ENCODE data around the gene ZDHHC20. TPM values are rescaled to one million over a fixed set of nuclear protein-coding genes. Genes with fewer than 3 reads are reported as not detected.
A peak's percentile ranks its signal among the peaks of the same experiment; 100 is the strongest.
"Not testable (repeated sequence)": the region's sequence is repeated elsewhere in the genome, so short reads cannot be mapped to it uniquely, and the experiment has no call there.

ZDHHC20 gene
- total RNA-seq, 1 experiment from 2014 or later, result 49.2 TPM

- Histone ChIP-seq H3K9me3 (peaks cover 11% of the 10 kb centered on the region; the same call in 1 of the 2 replicates), H3K36me3 (no peaks in the 10 kb centered on the region), H3K4me3 (no peak overlapping the region), H3K27me3 (no peaks in the 10 kb centered on the region)
- no peak for DNase-seq
These were observed 5.6 kb downstream of the ZDHHC20 start for GRCh38 chr13:21453387-21454081.

DNA sequence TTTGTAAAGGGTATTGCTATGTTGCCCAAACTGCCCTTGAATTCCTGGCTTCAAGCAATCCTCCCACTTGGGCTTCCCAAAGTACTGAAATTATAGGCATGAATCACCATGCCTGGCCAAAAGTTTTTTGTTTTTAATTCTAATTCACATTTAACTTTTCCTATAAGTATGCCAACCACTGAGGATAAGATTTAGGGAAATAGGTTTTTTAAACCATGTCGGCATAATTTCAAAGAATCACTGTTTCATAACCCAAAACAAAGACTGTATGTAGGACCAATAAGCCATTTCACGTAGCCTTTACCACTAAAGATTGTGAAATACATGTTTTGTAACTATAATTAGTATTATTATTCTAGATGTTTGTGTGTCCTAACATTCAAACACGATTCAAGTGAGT is 8.2 kb downstream of the ZDHHC20 start:
- no peaks in the 10 kb centered on the region for H3K36me3 ChIP-seq
- no peak for DNase-seq
- H3K27me3 ChIP-seq, result no peaks in the 10 kb centered on the region
- H3K9me3 ChIP-seq, result peaks cover 11% of the 10 kb centered on the region; the same call in 1 of the 2 replicates
- H3K4me3 ChIP-seq, result no peak overlapping the region

DNA sequence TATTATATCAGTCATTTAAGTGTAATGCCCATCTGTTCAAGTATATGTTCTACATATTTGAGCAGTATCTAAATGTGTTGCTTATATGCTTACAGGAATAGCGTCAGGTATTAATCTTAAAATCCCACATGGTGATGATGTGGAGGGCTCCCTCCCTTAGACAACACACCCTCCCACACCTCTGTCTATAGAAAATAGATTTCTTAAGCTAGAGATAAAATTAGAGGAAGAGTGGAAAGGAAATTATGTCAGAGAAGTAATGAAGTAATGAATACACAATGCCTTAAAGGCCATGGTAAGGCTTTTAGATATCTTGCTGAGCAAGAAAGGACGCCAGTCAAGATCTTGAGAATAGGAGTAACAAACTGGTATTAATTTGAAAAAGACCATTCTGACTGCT is 12.4 kb downstream of the ZDHHC20 start:
- H3K4me3 ChIP-seq, result no peak overlapping the region
- H3K9me3 ChIP-seq, result no peaks in the 10 kb centered on the region
- no peaks in the 10 kb centered on the region for H3K36me3 ChIP-seq
- no peak for DNase-seq
- no peaks in the 10 kb centered on the region for H3K27me3 ChIP-seq

GRCh38 chr13:21445759-21446158 is 13.3 kb downstream of the ZDHHC20 start:
- no peak for DNase-seq
- no peak overlapping the region for H3K4me3 ChIP-seq
- H3K9me3 ChIP-seq, result no peaks in the 10 kb centered on the region
- no peaks in the 10 kb centered on the region for H3K27me3 ChIP-seq
- no peaks in the 10 kb centered on the region for H3K36me3 ChIP-seq

DNA sequence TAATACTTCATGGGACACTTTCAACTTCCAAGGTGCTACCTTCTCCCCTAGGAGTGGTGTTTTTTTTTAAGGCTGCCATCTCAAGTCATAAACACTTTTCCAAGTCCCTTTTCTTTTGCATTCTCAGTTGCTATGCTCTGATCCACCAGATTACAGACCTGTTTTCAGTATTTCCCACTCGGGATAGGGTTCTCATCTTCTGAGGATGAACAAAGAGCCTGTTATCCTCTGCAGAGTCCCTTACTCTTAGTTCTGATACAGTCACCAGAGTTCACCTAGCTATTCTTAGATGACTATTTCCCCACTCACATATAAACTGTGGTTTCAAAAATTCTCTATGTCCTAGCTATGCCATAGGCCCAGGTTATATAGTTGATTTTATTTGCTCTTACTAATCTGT is 15.9 kb downstream of the ZDHHC20 start:
- no peak for DNase-seq
- H3K27me3 ChIP-seq, result no peaks in the 10 kb centered on the region
- no peaks in the 10 kb centered on the region for H3K36me3 ChIP-seq
- peaks cover 4% of the 10 kb centered on the region for H3K9me3 ChIP-seq
- no peak overlapping the region for H3K4me3 ChIP-seq

- H3K9me3 ChIP-seq, result peaks cover 10% of the 10 kb centered on the region
- H3K4me3 ChIP-seq, result no peak overlapping the region
- H3K36me3 ChIP-seq, result no peaks in the 10 kb centered on the region; the same call in none of the 2 replicates
- no peaks in the 10 kb centered on the region for H3K27me3 ChIP-seq
- DNase-seq, result no peak
These were observed 22.5 kb downstream of the ZDHHC20 start for GRCh38 chr13:21436582-21436981.

GRCh38 chr13:21435687-21436151 is 23.4 kb downstream of the ZDHHC20 start:
- Histone ChIP-seq H3K36me3 (no peaks in the 10 kb centered on the region; the same call in none of the 2 replicates), H3K9me3 (peaks cover 14% of the 10 kb centered on the region), H3K27me3 (no peaks in the 10 kb centered on the region), H3K4me3 (no peak overlapping the region)
- DNase-seq, result peak; percentile 55

DNA sequence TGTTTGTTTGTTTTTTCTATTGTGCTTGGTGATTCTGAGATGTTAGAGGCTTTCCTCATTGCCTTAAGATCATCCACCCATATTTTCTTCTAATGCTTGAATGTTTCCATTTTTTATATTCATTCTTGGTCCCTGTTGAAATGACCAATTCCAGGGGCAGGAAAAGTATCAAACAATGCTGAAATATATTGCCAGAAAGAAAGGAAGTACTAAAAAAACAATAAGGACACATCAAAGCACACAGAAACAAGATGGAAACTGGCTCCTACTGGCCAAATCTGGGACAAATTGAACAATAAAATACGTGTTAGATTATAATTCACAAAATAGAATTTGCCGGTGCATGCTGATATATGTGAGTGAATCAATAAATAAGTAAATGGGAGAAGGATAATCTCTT is 23.9 kb downstream of the ZDHHC20 start:
- DNase-seq, result no peak
- Histone ChIP-seq H3K4me3 (no peak overlapping the region), H3K9me3 (peaks cover 14% of the 10 kb centered on the region), H3K27me3 (no peaks in the 10 kb centered on the region), H3K36me3 (no peaks in the 10 kb centered on the region; the same call in none of the 2 replicates)

DNA sequence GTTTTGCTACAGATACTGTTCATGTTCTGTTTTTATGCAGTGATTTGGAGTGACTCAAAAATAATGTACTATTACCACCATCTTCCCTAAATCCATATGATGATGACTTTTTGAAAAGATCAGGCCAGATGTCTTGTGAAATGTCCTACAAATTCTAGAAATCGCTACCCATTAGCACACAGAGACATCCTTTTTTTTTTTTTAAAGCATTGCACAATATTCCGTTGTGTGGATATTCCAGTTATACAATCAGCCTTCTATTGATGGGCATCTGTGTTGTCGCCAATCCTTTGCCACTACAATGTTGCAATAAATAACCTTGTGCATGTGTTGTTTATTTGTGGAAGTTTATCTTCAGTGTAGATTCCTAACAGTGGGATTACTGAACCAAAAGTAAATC is 24.5 kb downstream of the ZDHHC20 start:
- Histone ChIP-seq H3K36me3 (no peaks in the 10 kb centered on the region; the same call in none of the 2 replicates), H3K9me3 (peaks cover 14% of the 10 kb centered on the region), H3K4me3 (no peak overlapping the region), H3K27me3 (no peaks in the 10 kb centered on the region)
- DNase-seq, result no peak

DNA sequence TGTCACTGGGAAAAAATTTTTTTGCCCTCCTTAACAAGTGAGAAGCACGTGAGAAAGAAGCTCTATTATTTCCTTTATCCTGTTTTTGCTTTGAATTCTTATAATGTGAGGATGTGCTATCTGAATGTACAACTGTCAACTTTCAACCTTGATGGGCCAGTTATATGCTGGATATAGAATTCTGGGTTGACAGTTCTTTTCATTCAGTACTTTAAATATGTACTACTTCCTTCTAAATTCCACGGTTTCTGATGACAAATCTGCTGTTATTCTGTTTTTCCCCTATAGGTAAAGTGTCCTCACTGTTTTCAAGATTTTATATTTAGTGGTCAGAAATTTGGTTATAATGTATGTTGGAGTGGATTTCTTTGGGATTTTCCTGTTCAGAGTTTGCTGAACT is 29.9 kb downstream of the ZDHHC20 start:
- no peak for DNase-seq
- peaks cover 11% of the 10 kb centered on the region for H3K9me3 ChIP-seq
- H3K4me3 ChIP-seq, result no peak overlapping the region

GRCh38 chr13:21427741-21428140 is 31.4 kb downstream of the ZDHHC20 start:
- no peak for DNase-seq
- H3K27me3 ChIP-seq, result no peaks in the 10 kb centered on the region
- H3K9me3 ChIP-seq, result peaks cover 11% of the 10 kb centered on the region

More for the DNA sequence above, 29.9 kb downstream of the ZDHHC20 start:
- no peaks in the 10 kb centered on the region for H3K27me3 ChIP-seq
- H3K36me3 ChIP-seq, result no peaks in the 10 kb centered on the region

GRCh38 chr13:21426238-21426637 is 32.9 kb downstream of the ZDHHC20 start:
- no peaks in the 10 kb centered on the region for H3K36me3 ChIP-seq
- H3K9me3 ChIP-seq, result peaks cover 11% of the 10 kb centered on the region
- H3K4me3 ChIP-seq, result no peak overlapping the region
- no peaks in the 10 kb centered on the region for H3K27me3 ChIP-seq
- DNase-seq, result no peak

More at GRCh38 chr13:21427741-21428140, 31.4 kb downstream of the ZDHHC20 start:
- Histone ChIP-seq H3K36me3 (no peaks in the 10 kb centered on the region), H3K4me3 (no peak overlapping the region)

GRCh38 chr13:21420706-21421105 is 38.4 kb downstream of the ZDHHC20 start:
- Histone ChIP-seq H3K27me3 (no peaks in the 10 kb centered on the region), H3K4me3 (no peak overlapping the region), H3K36me3 (no peaks in the 10 kb centered on the region; the same call in 1 of the 2 replicates), H3K9me3 (no peaks in the 10 kb centered on the region)
- no peak for DNase-seq

- Histone ChIP-seq H3K9me3 (peaks cover 5% of the 10 kb centered on the region; the same call in 1 of the 2 replicates), H3K27me3 (no peaks in the 10 kb centered on the region), H3K4me3 (no peak overlapping the region), H3K36me3 (peaks cover 30% of the 10 kb centered on the region)
- no peak for DNase-seq
These were observed 46.1 kb downstream of the ZDHHC20 start for GRCh38 chr13:21413013-21413412.

GRCh38 chr13:21410453-21410852 is 48.6 kb downstream of the ZDHHC20 start:
- peaks cover 30% of the 10 kb centered on the region for H3K36me3 ChIP-seq
- not testable (repeated sequence) for H3K9me3 ChIP-seq, H3K27me3 ChIP-seq, H3K4me3 ChIP-seq, DNase-seq

DNA sequence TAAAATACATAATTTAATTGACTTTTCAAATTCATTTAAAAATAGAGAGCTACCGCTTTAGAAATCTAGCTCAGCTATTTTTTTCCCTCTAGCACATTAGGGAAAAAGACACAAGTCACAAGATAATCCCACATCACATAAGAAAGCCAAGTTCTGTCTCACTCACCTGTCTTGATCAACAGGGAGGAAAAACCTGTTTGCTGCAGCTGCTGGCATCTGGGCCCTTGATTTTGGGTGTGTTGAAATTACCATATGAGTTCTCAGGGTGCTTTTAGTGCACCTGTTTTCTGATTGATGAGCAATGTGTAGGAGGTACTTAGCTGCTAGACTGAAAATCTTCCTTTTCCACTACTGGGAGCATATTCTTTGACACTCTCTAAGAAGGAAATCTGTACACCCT is 53.8 kb downstream of the ZDHHC20 start:
- Histone ChIP-seq H3K27me3 (no peaks in the 10 kb centered on the region), H3K9me3 (peaks cover 9% of the 10 kb centered on the region; the same call in 1 of the 2 replicates), H3K36me3 (peaks cover 13% of the 10 kb centered on the region), H3K4me3 (no peak overlapping the region)
- DNase-seq, result no peak

DNA sequence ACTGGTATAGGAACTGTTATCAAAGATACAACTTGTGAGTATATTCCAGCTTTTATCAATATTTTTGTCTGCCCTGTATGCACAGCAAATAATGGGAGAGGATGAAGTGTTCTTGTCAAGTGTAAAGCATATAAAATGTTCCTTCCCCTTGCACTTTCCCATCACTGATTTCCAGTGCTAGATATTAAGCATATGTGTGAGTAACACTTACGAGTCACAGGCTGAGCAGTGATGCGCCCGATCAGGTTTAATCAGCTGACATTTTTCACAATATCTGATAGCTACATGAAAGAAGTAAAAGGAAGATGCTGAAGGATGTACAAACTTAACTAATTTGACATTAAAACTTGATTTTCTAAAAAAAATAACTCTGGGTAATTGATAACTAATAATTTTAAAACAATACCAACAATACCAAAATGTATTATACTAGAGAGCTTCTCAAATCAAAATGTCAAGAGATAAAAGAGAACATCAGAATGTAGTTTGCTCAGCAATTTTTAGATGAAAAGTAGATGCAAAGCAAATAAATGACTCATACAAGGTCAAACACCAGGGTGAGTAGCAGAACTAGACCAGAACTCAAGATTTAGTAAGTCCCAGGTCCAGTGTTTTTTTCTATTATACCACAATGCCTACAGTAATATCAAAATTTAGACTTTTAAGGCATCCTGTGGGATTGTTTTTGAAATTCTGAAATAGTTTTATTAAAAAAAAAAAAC is 56.4 kb downstream of the ZDHHC20 start:
- no peak overlapping the region for H3K4me3 ChIP-seq
- H3K9me3 ChIP-seq, result 0 out of 2 replicates have a peak, but pooled peaks cover 4% of the 10 kb centered on the region
- DNase-seq, result peak; percentile 4
- H3K36me3 ChIP-seq, result peaks cover 9% of the 10 kb centered on the region
- H3K27me3 ChIP-seq, result no peaks in the 10 kb centered on the region
